H9 (cell line): ENCODE data around the gene MEF2A. TPM values are rescaled to one million over a fixed set of nuclear protein-coding genes. Genes with fewer than 3 reads are reported as not detected.

Experiments
- DNase-seq: peaks from one replicate; pipeline ENCODE4 v3.0.0-alpha.2; 2017
- H2AFZ ChIP-seq: one replicate; pipeline ENCODE4 v1.6.1; 2013; ENCODE audit warnings: mild to moderate bottlenecking, low read length, control low read depth, moderate library complexity
- H2AK5ac ChIP-seq: 2 replicates; pipeline ENCODE4 v1.6.1; 2013; ENCODE audit warnings: low read length, control low read depth, mixed read lengths; ENCODE audit not compliant: insufficient read length
- H2BK120ac ChIP-seq: one replicate; pipeline ENCODE4 v1.6.1; 2013; ENCODE audit warnings: low read depth, mild to moderate bottlenecking, low read length, control low read depth, inconsistent platforms; ENCODE audit not compliant: poor library complexity, severe bottlenecking
- H2BK12ac ChIP-seq: 2 replicates; pipeline ENCODE4 v1.6.1; 2013; ENCODE audit warnings: low read length, control low read depth, mixed read lengths, low read depth; ENCODE audit not compliant: insufficient read length
- H2BK15ac ChIP-seq: 2 replicates; pipeline ENCODE4 v1.6.1; 2013; ENCODE audit warnings: low read depth, low read length, control low read depth
- H2BK20ac ChIP-seq: one replicate; pipeline ENCODE4 v1.6.1; 2013; ENCODE audit warnings: low read depth, mild to moderate bottlenecking, low read length, control low read depth, inconsistent platforms; ENCODE audit not compliant: poor library complexity, severe bottlenecking
- H2BK5ac ChIP-seq: 2 replicates; pipeline ENCODE4 v1.6.1; 2013; ENCODE audit warnings: low read length, control low read depth, mixed read lengths; ENCODE audit not compliant: insufficient read length
- H3K14ac ChIP-seq: 2 replicates; pipeline ENCODE4 v1.6.1; 2013; ENCODE audit warnings: low read length, control low read depth; ENCODE audit not compliant: insufficient read depth
- H3K18ac ChIP-seq: 2 replicates; pipeline ENCODE4 v1.6.1; 2013; ENCODE audit warnings: low read depth, mild to moderate bottlenecking, mixed read lengths, low read length, control low read depth; ENCODE audit not compliant: insufficient read length
- H3K23ac ChIP-seq: 2 replicates; pipeline ENCODE4 v1.6.1; 2013; ENCODE audit warnings: low read length, control low read depth, mixed read lengths, low read depth; ENCODE audit not compliant: insufficient read length
- H3K23me2 ChIP-seq: 2 replicates; pipeline ENCODE4 v1.6.1; 2013; ENCODE audit warnings: low read depth, mild to moderate bottlenecking, mixed read lengths, low read length, control low read depth; ENCODE audit not compliant: insufficient read length, poor library complexity, severe bottlenecking
- H3K27ac ChIP-seq: 2 replicates; pipeline ENCODE4 v1.5.1; 2013; ENCODE audit warnings: low read length, control low read depth, mixed read lengths, low read depth; ENCODE audit not compliant: insufficient read length
- H3K27me3 ChIP-seq: 2 replicates; pipeline ENCODE4 v1.6.1; 2013; ENCODE audit warnings: low read length, control low read depth, inconsistent platforms; ENCODE audit not compliant: insufficient read depth
- H3K4ac ChIP-seq: 2 replicates; pipeline ENCODE4 v1.6.1; 2013; ENCODE audit warnings: low read depth, mild to moderate bottlenecking, control low read depth, inconsistent platforms, low read length, moderate library complexity
- H3K4me1 ChIP-seq: 2 replicates; pipeline ENCODE4 v1.6.1; 2013; ENCODE audit warnings: low read length, control low read depth, inconsistent platforms; ENCODE audit not compliant: insufficient read depth
- H3K4me2 ChIP-seq: 2 replicates; pipeline ENCODE4 v1.6.1; 2013; ENCODE audit warnings: low read length, control low read depth, mixed read lengths; ENCODE audit not compliant: insufficient read length, insufficient read depth
- H3K56ac ChIP-seq: 2 replicates; pipeline ENCODE4 v1.6.1; 2013; ENCODE audit warnings: low read depth, mild to moderate bottlenecking, mixed read lengths, low read length, control low read depth; ENCODE audit not compliant: insufficient read length
- H3K79me1 ChIP-seq: 2 replicates; pipeline ENCODE4 v1.6.1; 2013; ENCODE audit warnings: low read depth, mild to moderate bottlenecking, moderate library complexity, low read length, control low read depth, inconsistent platforms; ENCODE audit not compliant: insufficient read depth, poor library complexity, severe bottlenecking
- H3K79me2 ChIP-seq: 2 replicates; pipeline ENCODE4 v1.6.1; 2013; ENCODE audit warnings: low read length, control low read depth, inconsistent platforms; ENCODE audit not compliant: insufficient read depth
- H3K9ac ChIP-seq: 2 replicates; pipeline ENCODE4 v1.6.1; 2013; ENCODE audit warnings: low read length, control low read depth, mixed read lengths; ENCODE audit not compliant: insufficient read length; ENCODE audit errors: extremely low read depth
- H3K9me3 ChIP-seq: one replicate; pipeline ENCODE4 v1.6.1; 2013; ENCODE audit warnings: low read depth, low read length, inconsistent platforms; ENCODE audit not compliant: control insufficient read depth
- H3T11ph ChIP-seq: one replicate; pipeline ENCODE4 v1.6.1; 2013; ENCODE audit warnings: mild to moderate bottlenecking, low read length, control low read depth, inconsistent platforms
- H4K20me1 ChIP-seq: one replicate; pipeline ENCODE4 v1.6.1; 2013; ENCODE audit not compliant: control insufficient read depth, insufficient read length, insufficient read depth
- H4K5ac ChIP-seq: 2 replicates; pipeline ENCODE4 v1.6.1; 2013; ENCODE audit warnings: low read depth, mild to moderate bottlenecking, mixed read lengths, low read length, control low read depth; ENCODE audit not compliant: insufficient read length
- H4K8ac ChIP-seq: replicated peaks from 2 replicates; pipeline ENCODE4 v1.6.1; 2013; ENCODE audit warnings: low read length, control low read depth, mixed read lengths, low read depth; ENCODE audit not compliant: insufficient read length
- H4K91ac ChIP-seq: 2 replicates; pipeline ENCODE4 v1.6.1; 2013; ENCODE audit warnings: low read depth, mild to moderate bottlenecking, moderate library complexity, mixed read lengths, low read length, control low read depth; ENCODE audit not compliant: insufficient read length
- H3K27ac Mint-ChIP-seq, 3 experiments: 2 replicates in 2 of 3; 3 replicates in 1 of 3; pipeline ENCODE4 v1.8.0; 2020 to 2021; ENCODE audit warnings: mixed read lengths in 3 of 3, mild to moderate bottlenecking in 1 of 3, moderate library complexity in 1 of 3
- H3K27me3 Mint-ChIP-seq: 2 replicates; pipeline ENCODE4 v1.8.0; 2021; ENCODE audit warnings: low read depth, mild to moderate bottlenecking, moderate library complexity, mixed read lengths
- H3K36me3 Mint-ChIP-seq, 3 experiments: 2 replicates in 2 of 3; 3 replicates in 1 of 3; pipeline ENCODE4 v1.8.0; 2020 to 2021; ENCODE audit warnings: low read depth in 3 of 3, mixed read lengths in 3 of 3; ENCODE audit not compliant: insufficient read depth in 1 of 3
- H3K4me1 Mint-ChIP-seq, 2 experiments: 2 replicates each; pipeline ENCODE4 v1.8.0; 2020; ENCODE audit warnings: mixed read lengths in 2 of 2
- H3K4me3 Mint-ChIP-seq, 2 experiments: 2 replicates in 1 of 2; 3 replicates in 1 of 2; pipeline ENCODE4 v1.8.0; 2020 to 2021; ENCODE audit warnings: mild to moderate bottlenecking in 2 of 2, mixed read lengths in 2 of 2, moderate library complexity in 1 of 2
- H3K9me3 Mint-ChIP-seq, 2 experiments: 2 replicates in 1 of 2; 3 replicates in 1 of 2; pipeline ENCODE4 v1.8.0; 2020; ENCODE audit warnings: mild to moderate bottlenecking in 2 of 2, mixed read lengths in 2 of 2, moderate library complexity in 1 of 2
- CTCF ChIP-seq: fragments of 200-600 bp; sonication (generic); conservative IDR thresholded peaks from 3 replicates; pipeline ENCODE4 v1.8.0; 2021; ENCODE audit warnings: antibody characterized with exemption, mild to moderate bottlenecking
- WGBS: extraction: QIAGEN DNeasy Blood & Tissue Kit; methylation state at CpG from one replicate; pipeline ENCODE4 v1.1.7; 2013; ENCODE audit warnings: missing lambda C conversion rate, low lambda C conversion rate, mixed read lengths; ENCODE audit not compliant: insufficient read length; ENCODE audit errors: extremely low coverage; 5-methylcytosine and 5-hydroxymethylcytosine counted together
- total RNA-seq: library from RNA; stranded (reverse); gene quantifications from 2 replicates; pipeline ENCODE4 v1.2.1, GENCODE V29; 2021

Gene MEF2A
- total RNA-seq, 1 experiment from 2014 or later = 20.7 TPM

GRCh38 chr15:99728916-99729315, 163.1 kb downstream of the MEF2A start:
- Histone ChIP-seq H4K20me1 (no peaks in the 10 kb centered on the region), H3K18ac (no peak overlapping the region), H2BK15ac (no peak overlapping the region), H3K9me3 (peaks cover 7% of the 10 kb centered on the region), H3K56ac (no peak overlapping the region), H2BK20ac (no peak overlapping the region), H3K27me3 (no peaks in the 10 kb centered on the region), H2AFZ (no peak overlapping the region), H3K79me2 (no peaks in the 10 kb centered on the region), H3K4me2 (no peak overlapping the region), H4K8ac (no peak overlapping the region), H2BK120ac (no peak overlapping the region), H3K23me2 (peaks cover 16% of the 10 kb centered on the region), H4K5ac (no peak overlapping the region), H3K23ac (no peak overlapping the region), H4K91ac (no peak overlapping the region), H3K9ac (no peak overlapping the region), H3K14ac (no peak overlapping the region), H3K79me1 (no peaks in the 10 kb centered on the region), H3T11ph (no peak overlapping the region), H3K4ac (no peak overlapping the region), H2BK5ac (no peak overlapping the region), H2AK5ac (no peak overlapping the region), H3K4me1 (no peaks in the 10 kb centered on the region), H2BK12ac (no peak overlapping the region), H3K27ac (no peak overlapping the region)
- H3K4me1 Mint-ChIP-seq = peaks cover 28 to 33% of the 10 kb centered on the region in 2 experiments
- H3K4me3 Mint-ChIP-seq = no peak overlapping the region
- no peak for DNase-seq
- H3K9me3 Mint-ChIP-seq = peaks cover 8 to 11% of the 10 kb centered on the region in 2 experiments
- no peak for TF ChIP-seq CTCF
- no CpG with 5 or more reads among the region's 6 CpGs for WGBS
- peaks cover 11% of the 10 kb centered on the region for H3K27me3 Mint-ChIP-seq
- peaks cover 19 to 39% (median 22%) of the 10 kb centered on the region in 3 experiments for H3K36me3 Mint-ChIP-seq
- H3K27ac Mint-ChIP-seq = no peak overlapping the region
